ENCODE measurements around the gene TGFBR3L. TPM values are rescaled to one million over a fixed set of nuclear protein-coding genes. Genes with fewer than 3 reads are reported as not detected.
"Not testable (repeated sequence)": the region's sequence is repeated elsewhere in the genome, so short reads cannot be mapped to it uniquely, and the experiment has no call there.

TGFBR3L gene
- total RNA-seq, 1 donor from 2014 or later, result not detected

DNA sequence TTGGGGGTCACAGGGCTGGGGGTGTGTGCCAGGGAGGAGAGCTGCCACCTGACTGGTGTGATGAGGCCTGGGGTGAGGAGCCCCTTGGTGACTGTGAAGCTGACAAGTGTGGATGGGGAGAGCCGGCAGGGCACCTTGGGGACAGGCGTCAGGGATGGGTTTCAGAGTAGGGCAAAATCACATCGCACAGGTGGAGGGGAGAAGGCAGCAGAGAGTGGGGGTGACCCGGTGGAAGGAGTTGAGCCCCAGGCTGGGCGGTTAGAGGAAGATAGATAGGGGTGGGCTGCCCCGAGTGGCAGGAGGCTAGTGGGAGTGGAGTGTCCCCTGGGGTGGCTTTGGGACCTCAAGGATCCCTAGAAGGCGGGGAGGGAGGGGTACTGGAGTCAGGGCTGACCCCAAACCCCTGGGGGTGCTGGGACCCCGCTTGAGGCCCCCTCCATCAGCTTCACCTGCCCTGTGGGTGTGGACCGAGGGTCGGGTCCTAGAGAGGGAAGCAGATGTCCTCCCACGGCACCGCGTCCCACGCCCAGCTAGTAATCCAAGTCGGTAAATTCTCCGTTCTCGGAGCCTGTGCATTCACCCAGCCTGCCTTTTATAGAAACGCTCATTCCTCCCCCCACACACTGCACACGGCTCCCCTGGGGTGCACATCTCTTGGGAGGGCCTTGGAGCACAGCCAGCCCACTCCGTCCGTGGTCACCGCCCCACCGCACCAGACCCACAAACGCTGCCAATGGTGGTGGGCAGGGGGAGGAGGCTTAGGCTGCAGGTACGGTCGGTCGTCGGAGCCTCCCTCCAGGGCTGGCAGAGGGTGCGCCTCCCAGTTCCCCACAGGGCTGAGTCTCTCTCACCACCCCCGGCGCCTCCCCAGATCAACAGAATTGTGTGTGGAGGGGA, 8.9 kb downstream of the TGFBR3L start:
- DNase-seq (ENCODE audit: low spot score) (peak; percentile 61), ATAC-seq (no peak)
- intact Hi-C loops (cut with DNase I), result no loop called here

GRCh38 chr19:7924241-7924640, 9.6 kb downstream of the TGFBR3L start:
- intact Hi-C loops (cut with DNase I), result no loop called here
- DNase-seq (ENCODE audit: low spot score), result no peak
- no peak for ATAC-seq

- intact Hi-C loops (cut with DNase I), result no loop called here
- ATAC-seq, result no peak
Measured at GRCh38 chr19:7924651-7925170, 10.1 kb downstream of the TGFBR3L start.

GRCh38 chr19:7925171-7925851, 10.7 kb downstream of the TGFBR3L start:
- intact Hi-C loops (cut with DNase I), result no loop called here
- DNase-seq (ENCODE audit: low spot score) (peak; percentile 80), ATAC-seq (no peak)

More at GRCh38 chr19:7924651-7925170, 10.1 kb downstream of the TGFBR3L start:
- DNase-seq (ENCODE audit: low spot score), result peak; percentile 61

- ATAC-seq, result peak; percentile 25
- DNase-seq (ENCODE audit: low spot score), result peak; percentile 87
- intact Hi-C loops (cut with DNase I), result no loop called here
Measured at GRCh38 chr19:7926021-7926726, 11.5 kb downstream of the TGFBR3L start, which contains the start of gene CTXN1. Gene CTXN1, minus strand, starts transcription at chr19:7926135. Its CDS starts 597 bp downstream, at chr19:7925538.

DNA sequence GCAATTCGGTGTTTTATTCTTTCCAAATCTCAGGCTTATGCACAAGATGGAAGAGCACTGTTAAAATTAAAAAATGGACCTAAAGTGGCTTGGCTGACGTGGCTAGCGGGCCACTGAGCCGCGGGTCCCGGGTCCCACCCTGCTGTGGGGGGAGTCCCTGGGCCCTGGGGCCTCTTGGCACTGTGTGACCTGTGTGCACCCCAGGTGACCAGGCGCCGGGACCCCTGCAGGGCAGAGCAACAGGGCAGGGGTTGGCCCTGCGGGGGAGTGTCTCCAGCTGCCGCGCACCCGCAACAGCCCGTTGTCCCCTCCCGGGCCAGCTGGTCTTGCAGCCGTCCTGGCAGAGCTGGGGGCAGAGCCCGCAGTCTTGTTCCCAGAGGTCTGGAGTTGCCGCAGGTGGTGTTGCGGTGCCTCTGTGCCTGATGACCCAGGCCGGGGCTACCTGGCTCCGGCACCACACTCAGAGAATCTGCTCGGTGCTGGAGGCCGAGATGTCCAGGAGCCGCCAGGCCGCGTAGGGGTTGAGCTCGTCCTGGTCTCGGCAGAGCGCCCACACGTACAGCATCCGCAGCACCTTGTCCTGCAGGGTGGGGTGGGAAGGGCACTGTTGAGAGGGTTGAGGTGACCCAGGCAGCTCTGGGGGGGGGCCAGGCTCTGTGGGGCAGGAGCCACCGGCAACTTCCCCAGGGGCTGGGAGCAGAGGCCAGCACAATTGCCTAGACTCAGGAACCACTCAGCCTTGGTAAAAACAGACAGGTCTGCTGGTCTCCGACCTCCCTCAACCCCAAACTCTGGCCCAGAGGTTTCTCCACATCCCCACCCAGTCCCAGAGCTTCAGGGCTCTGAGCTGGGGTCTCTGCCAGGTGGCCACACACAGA, 12.3 kb downstream of the TGFBR3L start:
- intact Hi-C loops (cut with DNase I), result no loop called here
- ATAC-seq (no peak), DNase-seq (ENCODE audit: low spot score) (no peak)

DNA sequence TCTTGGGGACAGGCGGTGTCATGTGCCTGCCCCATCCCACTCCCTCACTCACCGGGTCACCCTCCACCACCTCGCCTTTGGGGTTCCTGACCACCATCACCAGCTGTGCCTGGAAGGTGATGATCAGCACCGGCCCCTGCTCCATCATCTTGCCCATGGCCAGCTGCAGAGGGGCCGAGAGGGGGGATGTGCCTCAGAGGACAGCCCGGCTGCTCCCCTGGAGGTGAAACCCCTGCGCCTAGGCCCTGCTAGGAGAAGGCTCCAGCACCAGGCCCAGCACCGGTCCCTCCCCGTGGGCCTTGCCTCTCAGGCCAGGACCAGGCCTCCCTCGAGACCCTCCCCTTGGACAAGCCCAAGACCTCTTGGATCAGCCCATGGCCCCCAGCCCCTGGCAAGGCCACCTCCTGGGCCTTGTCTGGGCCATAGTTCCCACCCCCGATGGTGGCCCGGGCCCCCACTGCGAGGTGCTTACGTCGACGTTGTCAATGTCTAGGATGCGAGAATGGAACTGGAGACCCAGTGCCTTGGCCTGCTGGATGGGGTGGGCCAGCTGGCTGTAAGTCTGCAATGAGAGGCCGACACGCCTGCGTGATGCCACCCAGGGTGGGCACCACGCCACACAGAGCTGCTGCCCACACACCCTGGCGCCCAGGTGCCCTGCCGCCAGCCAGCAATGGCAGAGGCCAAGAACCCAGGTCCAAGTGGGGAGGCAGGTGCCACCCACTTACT, 13.1 kb downstream of the TGFBR3L start:
- intact Hi-C loops (cut with DNase I), result no loop called here
- peak; percentile 66 for DNase-seq (ENCODE audit: low spot score)
- ATAC-seq, result peak; percentile 0

DNA sequence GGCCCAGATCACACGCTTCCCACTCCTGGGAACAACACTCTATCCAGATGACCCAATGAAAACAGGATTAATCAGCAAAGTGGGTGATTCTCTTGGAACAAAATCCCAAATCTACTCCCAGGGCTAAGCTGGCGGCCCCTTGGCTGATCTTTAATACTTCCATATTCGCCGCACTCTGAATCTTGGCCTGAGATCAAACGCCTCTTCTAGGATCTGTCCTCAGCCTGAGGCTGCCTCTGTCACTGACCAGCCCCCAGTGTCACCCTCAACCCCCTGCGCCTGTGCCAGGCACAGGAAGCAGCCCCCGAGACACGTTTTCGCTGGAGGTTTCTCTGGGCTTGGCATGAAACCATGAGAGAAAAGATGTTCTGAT, 13.7 kb downstream of the TGFBR3L start:
- peak; percentile 2 for ATAC-seq

GRCh38 chr19:7928741-7929701, 14.4 kb downstream of the TGFBR3L start:
- peak; percentile 55 for ATAC-seq
- intact Hi-C loops (cut with DNase I), result no loop called here

More for the DNA sequence above, 13.7 kb downstream of the TGFBR3L start:
- no peak for DNase-seq (ENCODE audit: low spot score)
- intact Hi-C loops (cut with DNase I), result no loop called here

GRCh38 chr19:7930030-7930429, 15.4 kb downstream of the TGFBR3L start:
- DNase-seq (ENCODE audit: low spot score); intact Hi-C loops (cut with DNase I); ATAC-seq: not testable (repeated sequence)

More at GRCh38 chr19:7928741-7929701, 14.4 kb downstream of the TGFBR3L start:
- peak; percentile 76 for DNase-seq (ENCODE audit: low spot score)

DNA sequence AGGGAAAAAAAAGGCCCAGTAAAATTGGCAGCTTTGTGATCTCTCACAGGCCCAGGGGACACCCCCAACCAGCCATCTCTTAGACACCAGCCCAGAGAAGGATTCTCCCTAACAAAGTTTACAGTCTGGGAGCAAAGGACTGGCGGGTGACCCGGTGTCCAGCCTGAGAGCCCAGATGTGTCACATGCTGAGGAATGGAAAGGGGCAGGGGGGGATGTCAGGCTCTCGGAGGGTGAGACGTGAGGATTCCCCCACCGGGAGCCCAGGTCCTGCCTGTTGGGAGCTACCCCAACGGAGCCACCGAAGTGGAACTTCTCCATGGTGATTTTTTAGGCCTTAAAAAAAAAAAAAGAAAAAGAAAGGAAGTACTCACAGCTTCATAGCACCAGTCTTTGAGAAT, 16.1 kb downstream of the TGFBR3L start:
- DNase-seq (ENCODE audit: low spot score), result no peak
- no peak for ATAC-seq
- intact Hi-C loops (cut with DNase I), result no loop called here

GRCh38 chr19:7931221-7932061, 16.8 kb downstream of the TGFBR3L start:
- no peak for DNase-seq (ENCODE audit: low spot score)
- intact Hi-C loops (cut with DNase I), result no loop called here
- ATAC-seq, result no peak

- no peak for DNase-seq (ENCODE audit: low spot score)
- intact Hi-C loops (cut with DNase I), result no loop called here
- ATAC-seq, result no peak
Measured at GRCh38 chr19:7932276-7932929, 17.8 kb downstream of the TGFBR3L start.

DNA sequence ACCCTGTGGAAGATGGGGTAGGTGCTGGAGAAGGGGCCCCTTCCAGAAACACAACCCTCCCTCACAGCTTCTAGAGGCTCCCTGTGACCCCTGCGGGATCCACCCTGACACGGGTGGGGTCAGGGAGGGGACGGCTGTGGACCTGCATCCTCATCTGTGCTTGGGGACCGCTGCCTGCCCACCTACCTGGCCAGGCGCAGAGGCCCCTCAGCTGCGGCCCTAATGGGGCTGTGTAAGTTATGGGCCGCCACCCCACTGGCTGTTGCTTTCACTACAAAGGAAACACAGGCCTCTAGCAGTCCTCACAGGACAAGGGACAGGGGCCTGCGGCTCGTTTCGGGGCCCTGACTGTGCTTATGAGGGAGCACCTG, 18.3 kb downstream of the TGFBR3L start:
- intact Hi-C loops (cut with DNase I), result no loop called here
- DNase-seq (ENCODE audit: low spot score), result no peak
- ATAC-seq, result no peak

GRCh38 chr19:7933411-7933810, 18.8 kb downstream of the TGFBR3L start:
- DNase-seq (ENCODE audit: low spot score) (no peak), ATAC-seq (no peak)
- intact Hi-C loops (cut with DNase I), result no loop called here

Measured in sciatic nerve (tissue), 2 donors.